Transverse colon (tissue), 4 donors: ENCODE results near the gene DNAH2. TPM values are rescaled to one million over a fixed set of nuclear protein-coding genes. Genes with fewer than 3 reads are reported as not detected.

Experiments used
- DNase-seq: peaks from one replicate; pipeline ENCODE4 v3.0.0-alpha.2; 2019
- H3K27ac ChIP-seq, 4 donors: fragments of 200-600 bp; sonication (generic); 2 replicates each; pipeline ENCODE4 v1.5.1; 2016 to 2018; ENCODE audit warnings: inconsistent platforms in 4 of 4
- H3K27me3 ChIP-seq: fragments of 200-600 bp; sonication (generic); 2 replicates; pipeline ENCODE4 v1.5.1; 2017; ENCODE audit warnings: inconsistent platforms
- H3K36me3 ChIP-seq, 4 donors: fragments of 200-600 bp; sonication (generic); 2 replicates each; pipeline ENCODE4 v1.5.1; 2017 to 2019; ENCODE audit warnings: inconsistent platforms in 4 of 4
- H3K4me1 ChIP-seq, 4 donors: fragments of 200-600 bp; sonication (generic); 2 replicates each; pipeline ENCODE4 v1.5.1; 2017 to 2020; ENCODE audit warnings: inconsistent platforms in 4 of 4
- H3K4me3 ChIP-seq, 4 donors: fragments of 200-600 bp; sonication (generic); 1 replicate in 1 of 4; 2 replicates in 3 of 4; pipeline versions ENCODE4 v1.5.1 to v1.6.1; 2017 to 2019; ENCODE audit warnings: inconsistent platforms in 4 of 4
- H3K9me3 ChIP-seq, 2 donors: fragments of 200-600 bp; sonication (generic); 2 replicates each; pipeline ENCODE4 v1.5.1; 2017 to 2019; ENCODE audit warnings: inconsistent platforms in 2 of 2
- EP300 ChIP-seq: sonication (generic); formaldehyde crosslinking; IDR thresholded peaks from one replicate; pipeline ENCODE4 v1.6.1; 2017; ENCODE audit warnings: antibody characterized with exemption, low read depth
- POLR2A ChIP-seq: fragments of 450-650 bp; IDR thresholded peaks from one replicate; pipeline ENCODE4 v1.6.1; 2016; ENCODE audit warnings: antibody characterized with exemption, mild to moderate bottlenecking, moderate library complexity
- POLR2AphosphoS5 ChIP-seq, 3 donors: sonication (generic); formaldehyde crosslinking; IDR thresholded peaks; one replicate each; pipeline ENCODE4 v1.6.1; 2016; ENCODE audit warnings: antibody characterized with exemption in 3 of 3
- WGBS, 2 donors: methylation state at CpG; one replicate each; pipeline ENCODE4 v1.1.5; 2018; ENCODE audit warnings: low coverage in 1 of 2; 5-methylcytosine and 5-hydroxymethylcytosine counted together
- in situ Hi-C, 4 donors: fragments of 200-750 bp; cut with MboI; loops; one replicate each; pipeline versions ENCODE4 v1.15.0 to v1.15.1; 2017; ENCODE audit warnings: low sequenced_read_pairs in 3 of 4, low pct_ligation_motif_present in 1 of 4, low pct_unique_long_range_greater_than_20kb in 1 of 4
- intact Hi-C: fragments of 100-400 bp; cut with DNase I; formaldehyde crosslinking; loops from one replicate; pipeline ENCODE4 v1.15.1; 2023; ENCODE audit warnings: low total_unique reads
- total RNA-seq, 4 donors: library from RNA; depleted of rRNA; stranded (reverse); fragments of >200 nt; gene quantifications; one replicate each; pipeline ENCODE4 v1.1.0, GENCODE V29; 2016
- TF ChIP-seq, protein P1 (sequence below), 5 experiments: fragments of 200-600 bp in 3 of 5; fragments of 450-650 bp in 2 of 5; sonication (generic) in 3 of 5; IDR thresholded peaks; 1 replicate in 2 of 5; 2 replicates in 3 of 5; pipeline ENCODE4 v1.5.1; 2016 to 2017; ENCODE audit warnings: antibody characterized with exemption in 5 of 5, inconsistent platforms in 3 of 5, mild to moderate bottlenecking in 2 of 5, moderate library complexity in 1 of 5

Gene DNAH2
- total RNA-seq, 4 donors from 2014 or later, result under 0.01 to 0.55 (median 0.18) TPM

DNA sequence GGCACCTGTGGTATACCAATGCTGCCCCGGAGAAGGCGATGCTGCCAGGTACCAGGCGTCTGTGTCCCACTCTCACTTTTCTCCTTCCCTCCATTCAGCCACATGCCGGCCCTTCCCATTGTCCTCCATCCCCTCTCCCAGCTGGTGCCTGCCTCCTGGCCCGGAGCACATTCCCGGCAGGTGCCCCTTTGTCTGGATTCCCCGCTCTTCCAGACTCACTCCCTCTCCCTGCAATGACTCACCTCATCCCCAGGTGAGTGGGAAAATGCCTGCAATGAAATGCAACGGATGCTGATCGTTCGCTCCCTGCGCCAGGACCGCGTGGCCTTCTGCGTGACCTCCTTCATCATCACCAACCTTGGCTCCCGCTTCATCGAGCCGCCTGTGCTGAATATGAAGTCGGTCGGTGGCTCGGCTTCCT is 106.0 kb downstream of the DNAH2 start:
- Histone ChIP-seq H3K27ac (no peak overlapping the region), H3K4me1 (no peaks in the 10 kb centered on the region), H3K36me3 (no peaks in the 10 kb centered on the region), H3K27me3 (no peaks in the 10 kb centered on the region), H3K4me3 (no peak overlapping the region), H3K9me3 (no peaks in the 10 kb centered on the region)
- no peak for DNase-seq
- 93% methylated on average over 20 of the region's 20 CpGs; no CpG with 5 or more reads in 1 of the 2 donors for WGBS, 2 donors
- in situ Hi-C loops, result no loop called here
- intact Hi-C loops, result no loop called here
- TF ChIP-seq, protein P1, sequence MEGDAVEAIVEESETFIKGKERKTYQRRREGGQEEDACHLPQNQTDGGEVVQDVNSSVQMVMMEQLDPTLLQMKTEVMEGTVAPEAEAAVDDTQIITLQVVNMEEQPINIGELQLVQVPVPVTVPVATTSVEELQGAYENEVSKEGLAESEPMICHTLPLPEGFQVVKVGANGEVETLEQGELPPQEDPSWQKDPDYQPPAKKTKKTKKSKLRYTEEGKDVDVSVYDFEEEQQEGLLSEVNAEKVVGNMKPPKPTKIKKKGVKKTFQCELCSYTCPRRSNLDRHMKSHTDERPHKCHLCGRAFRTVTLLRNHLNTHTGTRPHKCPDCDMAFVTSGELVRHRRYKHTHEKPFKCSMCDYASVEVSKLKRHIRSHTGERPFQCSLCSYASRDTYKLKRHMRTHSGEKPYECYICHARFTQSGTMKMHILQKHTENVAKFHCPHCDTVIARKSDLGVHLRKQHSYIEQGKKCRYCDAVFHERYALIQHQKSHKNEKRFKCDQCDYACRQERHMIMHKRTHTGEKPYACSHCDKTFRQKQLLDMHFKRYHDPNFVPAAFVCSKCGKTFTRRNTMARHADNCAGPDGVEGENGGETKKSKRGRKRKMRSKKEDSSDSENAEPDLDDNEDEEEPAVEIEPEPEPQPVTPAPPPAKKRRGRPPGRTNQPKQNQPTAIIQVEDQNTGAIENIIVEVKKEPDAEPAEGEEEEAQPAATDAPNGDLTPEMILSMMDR (IDR thresholded peaks at IDR 0.05), result no peak
- TF ChIP-seq POLR2AphosphoS5 (IDR thresholded peaks at IDR 0.05) (no peak), EP300 (no peak), POLR2A (no peak)

DNA sequence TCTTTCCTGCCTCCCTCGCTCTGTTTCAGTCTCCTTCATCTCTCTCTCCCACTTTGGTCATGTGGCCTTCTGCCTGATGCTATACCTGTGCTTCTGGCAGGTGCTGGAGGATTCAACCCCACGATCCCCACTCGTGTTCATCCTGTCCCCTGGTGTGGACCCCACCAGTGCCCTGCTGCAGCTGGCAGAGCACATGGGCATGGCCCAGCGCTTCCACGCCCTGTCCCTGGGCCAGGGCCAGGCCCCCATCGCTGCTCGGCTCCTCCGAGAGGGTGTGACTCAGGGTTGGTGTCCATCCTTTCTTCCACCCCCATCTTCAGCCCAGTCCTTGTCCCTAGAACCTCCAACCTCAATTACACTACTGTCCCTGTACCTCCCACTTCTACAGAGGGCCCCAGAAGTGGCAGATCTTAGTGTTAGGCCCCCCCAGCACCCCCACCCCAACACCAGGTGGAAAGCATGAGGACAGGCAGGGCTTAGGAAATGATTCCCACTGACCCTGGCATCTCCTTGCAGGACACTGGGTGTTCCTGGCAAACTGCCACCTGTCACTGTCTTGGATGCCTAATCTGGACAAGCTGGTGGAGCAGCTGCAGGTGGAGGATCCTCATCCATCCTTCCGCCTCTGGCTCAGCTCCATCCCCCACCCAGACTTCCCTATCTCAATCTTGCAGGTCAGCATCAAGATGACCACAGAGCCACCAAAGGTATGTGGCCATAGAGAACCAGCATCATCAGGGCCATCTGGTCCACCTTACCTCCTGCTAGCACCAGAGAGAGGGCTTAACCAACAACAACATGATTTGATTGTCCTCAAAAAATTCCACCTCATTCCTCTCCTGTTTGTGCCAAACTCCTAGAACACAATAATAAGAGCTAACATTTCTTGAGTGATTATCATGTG is 106.7 kb downstream of the DNAH2 start:
- H3K4me1 ChIP-seq, result no peaks in the 10 kb centered on the region
- no peak overlapping the region for H3K27ac ChIP-seq
- 75% methylated on average over 9 of the region's 9 CpGs; no CpG with 5 or more reads in 1 of the 2 donors for WGBS, 2 donors
- no peaks in the 10 kb centered on the region for H3K27me3 ChIP-seq
- no peak overlapping the region for H3K4me3 ChIP-seq
- no peaks in the 10 kb centered on the region for H3K36me3 ChIP-seq
- in situ Hi-C loops, result no loop called here
- no peak for TF ChIP-seq POLR2AphosphoS5 (IDR thresholded peaks at IDR 0.05)
- TF ChIP-seq EP300, result no peak
- TF ChIP-seq POLR2A, result no peak
- TF ChIP-seq, protein P1 (IDR thresholded peaks at IDR 0.05), result no peak
- no peaks in the 10 kb centered on the region for H3K9me3 ChIP-seq
- no peak for DNase-seq
- intact Hi-C loops, result no loop called here

DNA sequence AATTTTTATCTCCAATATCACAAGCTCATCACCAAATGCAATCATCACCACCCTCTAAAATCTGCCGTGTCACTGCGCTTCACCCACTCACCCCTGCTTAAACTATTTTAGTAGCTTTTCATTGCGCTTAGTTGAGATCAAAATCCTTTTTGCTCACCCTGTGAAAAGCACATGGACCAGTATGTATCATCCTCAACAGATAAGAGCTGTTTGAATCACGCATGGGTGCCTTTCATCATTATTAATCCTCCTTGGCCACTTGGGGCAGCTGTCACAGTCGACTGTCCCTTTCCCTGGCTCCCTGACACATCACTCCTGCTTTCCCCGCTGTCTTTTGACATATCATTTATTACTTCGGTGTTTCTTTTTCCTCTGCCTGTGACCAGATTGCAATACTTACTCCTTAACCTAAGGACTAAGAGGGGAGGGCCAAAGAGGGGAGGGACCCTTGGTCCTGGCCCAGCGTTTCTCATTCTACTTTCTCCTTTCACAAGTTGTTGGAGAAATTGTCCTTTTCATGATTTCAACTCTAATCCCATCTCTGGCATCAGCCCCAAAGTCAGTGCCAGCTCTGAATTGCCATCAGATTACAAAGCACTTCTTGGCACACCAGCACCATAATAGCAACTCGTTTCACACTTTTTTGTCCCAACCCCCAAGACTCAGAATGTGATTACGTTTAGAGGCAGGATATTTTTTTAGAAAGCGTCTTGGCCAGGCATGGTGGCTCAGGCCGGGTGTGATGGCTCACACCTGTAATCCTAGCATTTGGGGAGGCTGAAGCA is 107.9 kb downstream of the DNAH2 start:
- Histone ChIP-seq H3K9me3 (no peaks in the 10 kb centered on the region), H3K27me3 (no peaks in the 10 kb centered on the region), H3K4me1 (no peaks in the 10 kb centered on the region), H3K4me3 (no peak overlapping the region), H3K27ac (no peak overlapping the region), H3K36me3 (no peaks in the 10 kb centered on the region)
- 48 to 53% methylated on average over 7 to 12 of the region's 12 CpGs for WGBS, 2 donors
- TF ChIP-seq EP300 (no peak), POLR2AphosphoS5 (IDR thresholded peaks at IDR 0.05) (no peak), POLR2A (no peak)
- TF ChIP-seq, protein P1 (IDR thresholded peaks at IDR 0.05), result no peak
- intact Hi-C loops, result no loop called here
- in situ Hi-C loops, result no loop called here
- no peak for DNase-seq

DNA sequence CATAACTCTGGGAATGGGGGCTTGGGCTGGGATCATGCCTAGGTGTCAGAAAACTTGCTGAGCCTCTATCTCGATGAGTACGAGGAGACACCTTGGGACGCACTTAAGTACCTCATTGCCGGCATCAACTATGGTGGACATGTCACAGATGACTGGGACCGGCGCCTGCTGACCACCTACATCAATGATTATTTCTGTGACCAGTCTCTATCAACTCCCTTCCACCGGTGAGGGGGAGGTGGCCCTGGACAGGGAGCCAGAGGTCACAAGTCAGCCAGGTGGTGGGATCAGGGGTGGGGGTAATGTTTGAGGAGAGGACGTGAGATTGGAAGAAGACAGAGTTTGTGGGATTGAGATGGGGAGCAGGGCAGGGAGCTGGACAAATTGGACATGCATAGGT is 113.1 kb downstream of the DNAH2 start:
- TF ChIP-seq EP300 (no peak), POLR2AphosphoS5 (IDR thresholded peaks at IDR 0.05) (no peak), POLR2A (no peak)
- TF ChIP-seq, protein P1 (IDR thresholded peaks at IDR 0.05), result no peak
- Histone ChIP-seq H3K36me3 (no peaks in the 10 kb centered on the region), H3K27ac (no peak overlapping the region), H3K4me1 (peaks cover 0 to 17% (median 6%) of the 10 kb centered on the region in 4 donors), H3K27me3 (no peaks in the 10 kb centered on the region), H3K9me3 (no peaks in the 10 kb centered on the region), H3K4me3 (no peak overlapping the region)
- DNase-seq, result no peak
- intact Hi-C loops, result no loop called here
- in situ Hi-C loops, result no loop called here
- WGBS, 2 donors, result 43 to 92% methylated on average over 1 to 8 of the region's 8 CpGs
